GM13976 (cell line): ENCODE results near the gene OR52A1.
"Not testable (repeated sequence)": the region's sequence is repeated elsewhere in the genome, so short reads cannot be mapped to it uniquely, and the experiment has no call there.

ENCODE experiments used
- DNase-seq: peaks from one replicate; pipeline ENCODE4 v3.0.0; 2012; ENCODE audit warnings: low spot score
- in situ Hi-C: fragments of 300-500 bp; cut with MboI; formaldehyde crosslinking; loops from one replicate; pipeline ENCODE4 v1.12.0; 2022; ENCODE audit warnings: low sequenced_read_pairs, mixed read lengths, inconsistent platforms; ENCODE audit not compliant: unreplicated experiment
- TF ChIP-seq, protein P1 (sequence below): IDR thresholded peaks from 2 replicates; pipeline ENCODE4 v1.5.1; 2012; ENCODE audit warnings: borderline replicate concordance, mild to moderate bottlenecking; ENCODE audit not compliant: insufficient read depth; ENCODE audit errors: extremely low read depth, missing control alignments, control extremely low read depth

OR52A1 gene

DNA sequence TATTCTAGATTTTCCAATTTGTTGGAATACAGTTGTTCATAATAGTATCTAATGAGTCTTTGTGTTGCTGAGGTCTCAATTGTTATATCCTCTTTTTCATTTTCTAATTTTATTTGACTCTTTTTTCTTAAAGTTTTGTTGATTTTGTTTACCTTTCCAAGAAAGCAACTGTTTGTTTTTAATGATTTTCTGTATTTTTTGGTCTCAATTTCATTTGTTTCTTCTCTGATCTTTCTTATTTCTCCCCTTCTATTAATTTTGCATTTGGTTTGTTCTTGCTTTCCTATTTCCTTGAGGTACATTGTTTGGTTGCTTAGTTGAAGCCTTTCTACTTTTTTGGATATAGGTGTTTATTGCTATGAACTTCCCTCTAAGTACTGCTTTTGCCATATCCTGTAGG lies 5.2 kb upstream of the OR52A1 start:
- DNase-seq = no peak
- in situ Hi-C loops = no loop called here
- TF ChIP-seq, protein P1, sequence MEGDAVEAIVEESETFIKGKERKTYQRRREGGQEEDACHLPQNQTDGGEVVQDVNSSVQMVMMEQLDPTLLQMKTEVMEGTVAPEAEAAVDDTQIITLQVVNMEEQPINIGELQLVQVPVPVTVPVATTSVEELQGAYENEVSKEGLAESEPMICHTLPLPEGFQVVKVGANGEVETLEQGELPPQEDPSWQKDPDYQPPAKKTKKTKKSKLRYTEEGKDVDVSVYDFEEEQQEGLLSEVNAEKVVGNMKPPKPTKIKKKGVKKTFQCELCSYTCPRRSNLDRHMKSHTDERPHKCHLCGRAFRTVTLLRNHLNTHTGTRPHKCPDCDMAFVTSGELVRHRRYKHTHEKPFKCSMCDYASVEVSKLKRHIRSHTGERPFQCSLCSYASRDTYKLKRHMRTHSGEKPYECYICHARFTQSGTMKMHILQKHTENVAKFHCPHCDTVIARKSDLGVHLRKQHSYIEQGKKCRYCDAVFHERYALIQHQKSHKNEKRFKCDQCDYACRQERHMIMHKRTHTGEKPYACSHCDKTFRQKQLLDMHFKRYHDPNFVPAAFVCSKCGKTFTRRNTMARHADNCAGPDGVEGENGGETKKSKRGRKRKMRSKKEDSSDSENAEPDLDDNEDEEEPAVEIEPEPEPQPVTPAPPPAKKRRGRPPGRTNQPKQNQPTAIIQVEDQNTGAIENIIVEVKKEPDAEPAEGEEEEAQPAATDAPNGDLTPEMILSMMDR = no peak

DNA sequence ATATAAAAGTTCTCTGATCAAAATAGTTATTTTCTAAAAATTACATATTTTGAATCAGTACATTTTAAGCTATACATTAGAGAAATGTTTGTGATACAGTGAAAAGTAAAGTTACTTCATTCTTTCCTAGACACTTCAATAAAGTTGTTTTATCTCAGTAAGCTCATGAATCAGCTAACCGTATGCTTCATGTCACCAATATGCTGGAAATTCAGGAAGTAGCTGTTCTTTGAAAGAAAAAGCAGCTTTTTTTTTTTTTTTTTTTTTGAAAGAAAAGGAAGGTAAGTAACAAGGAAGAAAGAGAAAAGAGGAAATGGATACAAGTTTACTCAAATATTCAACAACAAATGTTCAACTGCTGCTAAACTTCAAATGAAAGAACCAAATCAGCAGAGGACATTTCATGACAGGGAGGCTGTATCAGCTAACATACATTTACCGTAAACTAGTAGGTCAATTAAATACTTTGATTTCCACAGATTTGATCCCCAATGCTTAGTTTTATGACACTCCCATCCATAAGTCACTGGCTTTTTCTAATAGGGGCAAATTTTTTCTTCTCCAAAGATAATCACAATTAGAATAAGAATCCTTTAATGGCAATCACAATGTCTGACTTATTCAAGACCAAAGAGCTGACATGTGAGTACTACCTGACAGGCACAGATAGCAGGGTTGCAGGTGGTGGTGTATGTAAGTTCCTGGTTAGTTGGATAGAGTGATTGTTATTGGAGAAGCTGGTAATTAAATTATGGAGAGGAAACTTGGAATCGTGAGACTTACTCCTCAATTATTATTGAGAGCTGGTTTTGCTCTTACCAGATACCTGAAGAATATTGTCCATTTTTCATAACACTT lies 754 bp downstream of the OR52A1 start:
- DNase-seq = no peak
- in situ Hi-C loops = no loop called here
- TF ChIP-seq, protein P1 = no peak

DNA sequence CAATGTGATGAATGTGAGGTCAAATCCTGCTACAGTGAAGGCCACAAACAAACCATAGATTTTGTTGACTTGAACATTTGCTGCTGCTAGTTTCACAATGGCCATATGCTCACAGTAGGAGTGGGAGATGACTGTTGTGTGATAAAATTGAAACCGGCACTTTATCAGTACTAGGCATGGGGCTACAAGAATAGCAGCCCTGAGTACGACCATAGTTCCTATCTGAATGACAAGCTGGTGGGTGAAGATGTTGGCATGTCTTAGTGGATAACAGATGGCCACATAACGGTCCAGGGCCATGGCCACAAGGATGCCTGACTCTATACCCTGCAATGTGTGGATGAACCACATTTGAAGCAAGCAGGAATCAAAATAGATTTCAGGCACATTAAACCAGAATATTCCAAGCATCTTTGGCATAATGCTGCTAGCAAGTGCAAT lies 2.8 kb downstream of the OR52A1 start:
- DNase-seq = no peak
- in situ Hi-C loops = no loop called here
- TF ChIP-seq, protein P1 = no peak

DNA sequence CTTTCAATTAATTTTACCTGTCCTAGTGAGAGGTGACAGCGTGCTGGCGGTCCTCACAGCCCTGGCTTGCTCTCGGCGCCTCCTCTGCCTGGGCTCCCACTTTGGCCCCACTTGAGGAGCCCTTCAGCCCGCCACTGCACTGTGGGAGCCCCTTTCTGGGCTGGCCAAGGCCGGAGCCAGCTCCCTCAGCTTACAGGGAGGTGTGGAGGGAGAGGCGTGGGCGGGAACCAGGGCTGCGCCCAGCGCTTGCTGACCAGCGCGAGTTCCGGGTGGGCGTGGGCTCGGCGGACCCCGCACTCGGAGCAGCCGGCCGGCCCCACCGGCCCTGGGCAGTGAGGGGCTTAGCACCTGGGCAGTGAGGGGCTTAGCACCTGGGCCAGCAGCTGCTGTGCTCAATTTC lies 10.4 kb downstream of the OR52A1 start:
- not testable (repeated sequence) for DNase-seq
- in situ Hi-C loops = loop anchor here (25.0 kb wide), 1 partner anchor 243 kb away; the partner anchor contains the start of gene OR51M1

DNA sequence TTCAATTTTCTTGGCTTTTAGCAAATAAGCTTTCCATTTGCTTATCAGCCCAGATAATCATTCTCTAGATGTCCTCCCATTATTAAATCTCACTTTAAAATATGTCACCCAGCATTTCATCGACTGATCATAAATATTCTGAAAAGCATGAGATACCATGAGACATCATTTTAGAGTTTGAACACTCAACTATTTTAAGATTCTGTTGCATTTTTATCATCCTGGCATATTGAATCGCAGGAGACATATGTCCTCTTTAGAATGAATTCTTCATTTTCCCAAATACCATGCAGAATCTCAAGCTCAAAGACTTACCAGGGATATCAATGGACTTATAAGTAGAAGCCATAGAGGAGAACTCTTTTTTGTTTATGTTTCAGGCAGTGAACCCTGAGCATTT lies 16.6 kb downstream of the OR52A1 start, which contains the start of gene OR52A5:
OR52A5 (minus strand) TSS at position 361 of the 400 bp plus-strand sequence. CDS start 5,714 bp downstream, outside the sequence.
- TF ChIP-seq, protein P1 = no peak
- no peak for DNase-seq
- in situ Hi-C loops = loop anchor here (25.0 kb wide), 1 partner anchor 249 kb away; the partner anchor contains the start of gene OR51M1

DNA sequence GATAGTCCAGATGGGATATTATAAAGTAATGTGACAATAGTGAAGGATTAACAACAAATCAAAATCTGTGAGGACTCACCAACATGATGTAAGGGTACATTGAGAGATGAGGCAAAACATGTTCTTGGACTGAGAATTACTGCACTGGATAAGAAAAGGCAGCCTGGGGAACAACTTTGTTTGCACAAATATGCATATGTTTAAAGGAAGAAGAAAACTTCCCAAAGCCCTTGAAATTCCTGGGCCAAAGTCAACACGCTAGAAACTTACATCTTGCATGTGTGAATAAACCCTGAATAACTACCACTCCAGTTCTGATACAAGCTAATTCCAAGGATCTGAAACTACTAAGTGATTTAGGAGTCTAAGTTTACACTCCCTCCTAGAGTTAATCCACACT lies 17.5 kb downstream of the OR52A1 start:
- in situ Hi-C loops = loop anchor here (25.0 kb wide), 1 partner anchor 250 kb away; the partner anchor contains the start of gene OR51M1
- DNase-seq = no peak
- TF ChIP-seq, protein P1 = no peak

DNA sequence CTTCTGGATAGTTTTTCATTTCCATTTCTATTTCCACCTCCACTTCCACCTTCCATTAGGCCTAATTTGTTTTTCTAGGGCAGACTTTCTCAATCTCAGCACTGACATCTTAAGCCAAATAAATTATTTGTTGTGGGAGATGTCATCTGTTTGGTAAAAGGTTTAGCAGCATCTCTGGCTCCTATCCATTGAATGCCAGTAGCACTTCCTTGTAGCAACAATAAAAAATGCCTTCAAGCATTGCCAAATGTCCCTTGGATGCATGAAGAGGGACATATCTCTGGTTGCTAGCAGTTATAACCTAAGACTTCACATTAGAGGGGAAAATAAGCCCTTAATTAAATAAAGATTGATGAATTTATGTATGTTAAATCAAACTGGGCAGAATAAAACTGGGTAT lies 18.3 kb downstream of the OR52A1 start:
- TF ChIP-seq, protein P1 = no peak
- no peak for DNase-seq
- in situ Hi-C loops = loop anchor here (25.0 kb wide), 1 partner anchor 251 kb away; the partner anchor contains the start of gene OR51M1
